Neural cell (in vitro differentiated cells): ENCODE data around the gene FHAD1. TPM values are rescaled to one million over a fixed set of nuclear protein-coding genes. Genes with fewer than 3 reads are reported as not detected.

ENCODE experiments used
- H2AFZ ChIP-seq: fragments of 200-600, 300-800 bp; sonication (generic), shearing (Covaris generic); 2 replicates; pipeline ENCODE4 v1.6.0; 2014; ENCODE audit warnings: low read depth, mild to moderate bottlenecking, antibody characterized with exemption, low read length, moderate library complexity
- H3F3A ChIP-seq: fragments of 200-600 bp; shearing (Covaris generic); 2 replicates; pipeline ENCODE4 v1.6.1; 2016; ENCODE audit warnings: mild to moderate bottlenecking, moderate library complexity, mixed read lengths, antibody characterized with exemption, low read length; ENCODE audit not compliant: insufficient read depth, poor library complexity, severe bottlenecking
- H3K27ac ChIP-seq: fragments of 200-600, 300-800 bp; sonication (generic), shearing (Covaris generic); 2 replicates; pipeline ENCODE4 v1.5.1; 2014; ENCODE audit warnings: mild to moderate bottlenecking, low read length, moderate library complexity
- H3K27me3 ChIP-seq: fragments of 300-800, 200-600 bp; sonication (generic), shearing (Covaris generic); 2 replicates; pipeline ENCODE4 v1.6.0; 2014; ENCODE audit warnings: mild to moderate bottlenecking, low read depth, low read length, moderate library complexity; ENCODE audit not compliant: insufficient read depth
- H3K36me3 ChIP-seq: fragments of 300-800, 200-600 bp; sonication (generic), shearing (Covaris generic); 2 replicates; pipeline ENCODE4 v1.5.1; 2014; ENCODE audit warnings: mild to moderate bottlenecking, antibody characterized with exemption, low read length, moderate library complexity; ENCODE audit not compliant: insufficient read depth
- H3K4me2 ChIP-seq: fragments of 300-800, 200-600 bp; sonication (generic), shearing (Covaris generic); 2 replicates; pipeline ENCODE4 v1.6.0; 2014; ENCODE audit warnings: mild to moderate bottlenecking, low read length
- H3K4me3 ChIP-seq: fragments of 300-800, 200-600 bp; sonication (generic), shearing (Covaris generic); 2 replicates; pipeline ENCODE4 v1.5.1; 2014; ENCODE audit warnings: mild to moderate bottlenecking, low read length, moderate library complexity
- H3K79me2 ChIP-seq: fragments of 200-600 bp; shearing (Covaris generic); replicated peaks from 2 replicates; pipeline ENCODE4 v1.6.0; 2014; ENCODE audit warnings: mild to moderate bottlenecking, low read length, moderate library complexity; ENCODE audit not compliant: insufficient read depth
- H3K9ac ChIP-seq: fragments of 300-800, 200-600 bp; sonication (generic), shearing (Covaris generic); 2 replicates; pipeline ENCODE4 v1.6.1; 2016; ENCODE audit warnings: mild to moderate bottlenecking, low read length, mixed read lengths
- H3K9me2 ChIP-seq: fragments of 200-600 bp; shearing (Covaris generic); 2 replicates; pipeline ENCODE4 v1.6.1; 2016; ENCODE audit warnings: mild to moderate bottlenecking, low read length, mixed read lengths; ENCODE audit not compliant: insufficient read depth
- H3K9me3 ChIP-seq: fragments of 200-600, 300-800 bp; sonication (generic), shearing (Covaris generic); 2 replicates; pipeline ENCODE4 v1.6.1; 2016; ENCODE audit warnings: mild to moderate bottlenecking, mixed run types, low read length, moderate library complexity, mixed read lengths
- H4K20me1 ChIP-seq: fragments of 200-600 bp; shearing (Covaris generic); 2 replicates; pipeline ENCODE4 v1.6.1; 2016; ENCODE audit warnings: mild to moderate bottlenecking, mixed run types; ENCODE audit not compliant: insufficient read depth
- CTCF ChIP-seq: fragments of 450-650 bp; IDR thresholded peaks from 2 replicates; pipeline ENCODE4 v1.5.1; 2014; ENCODE audit warnings: antibody characterized with exemption, mild to moderate bottlenecking, moderate library complexity; ENCODE audit not compliant: poor library complexity, severe bottlenecking
- EP300 ChIP-seq: fragments of 450-650 bp; conservative IDR thresholded peaks from 2 replicates; pipeline ENCODE4 v1.6.1; 2014; ENCODE audit warnings: antibody characterized with exemption, mild to moderate bottlenecking, moderate library complexity; ENCODE audit not compliant: poor library complexity, severe bottlenecking
- MXI1 ChIP-seq: fragments of 450-650 bp; conservative IDR thresholded peaks from 2 replicates; pipeline ENCODE4 v1.6.1; 2014; ENCODE audit warnings: antibody characterized with exemption, mild to moderate bottlenecking; ENCODE audit not compliant: poor library complexity, severe bottlenecking
- POLR2AphosphoS5 ChIP-seq: IDR thresholded peaks from 2 replicates; pipeline ENCODE4 v1.6.1; 2012
- RAD21 ChIP-seq: fragments of 450-650 bp; conservative IDR thresholded peaks from 2 replicates; pipeline ENCODE4 v1.6.1; 2014; ENCODE audit warnings: antibody characterized with exemption, mild to moderate bottlenecking, moderate library complexity
- REST ChIP-seq: IDR thresholded peaks from 2 replicates; pipeline ENCODE4 v1.6.1; 2012; ENCODE audit warnings: borderline replicate concordance
- SMC3 ChIP-seq: fragments of 450-650 bp; conservative IDR thresholded peaks from 2 replicates; pipeline ENCODE4 v1.6.1; 2014; ENCODE audit warnings: antibody characterized with exemption, mild to moderate bottlenecking, moderate library complexity; ENCODE audit not compliant: poor library complexity
- TAF1 ChIP-seq: IDR thresholded peaks from 2 replicates; pipeline ENCODE4 v1.6.1; 2012; ENCODE audit warnings: low read depth
- polyA plus RNA-seq: library from polyadenylated mRNA; depleted of rRNA; stranded (reverse); fragments of >200 nt; gene quantifications from 2 replicates; pipeline ENCODE4 v1.2.3, GENCODE V29; 2014

The FHAD1 gene
- polyA plus RNA-seq, 1 donor from 2014 or later = 0.46 TPM

GRCh38 chr1:15322648-15323350 lies 75.8 kb downstream of the FHAD1 start:
- Histone ChIP-seq H3K27me3 (no peaks in the 10 kb centered on the region), H3K4me2 (no peak overlapping the region), H3K27ac (no peak overlapping the region), H3K4me3 (no peak overlapping the region), H3K79me2 (no peaks in the 10 kb centered on the region), H3K9me2 (no peaks in the 10 kb centered on the region), H4K20me1 (no peaks in the 10 kb centered on the region), H3F3A (no peaks in the 10 kb centered on the region), H3K36me3 (no peaks in the 10 kb centered on the region), H3K9me3 (no peaks in the 10 kb centered on the region), H2AFZ (no peak overlapping the region), H3K9ac (no peak overlapping the region)
- TF ChIP-seq MXI1 = no peak
- TF ChIP-seq CTCF = no peak
- TF ChIP-seq SMC3 = no peak
- TF ChIP-seq EP300 = no peak
- no peak for TF ChIP-seq REST
- TF ChIP-seq POLR2AphosphoS5 = no peak
- TF ChIP-seq TAF1 = no peak
- no peak for TF ChIP-seq RAD21

GRCh38 chr1:15323351-15323988 lies 76.4 kb downstream of the FHAD1 start:
- H3K4me2 ChIP-seq = no peak overlapping the region
- no peaks in the 10 kb centered on the region for H3K9me3 ChIP-seq
- H3F3A ChIP-seq = no peaks in the 10 kb centered on the region
- no peaks in the 10 kb centered on the region for H3K27me3 ChIP-seq
- TF ChIP-seq SMC3 (peak; percentile 96), TAF1 (no peak), RAD21 (peak; percentile 86), CTCF (peak; percentile 93)
- H3K79me2 ChIP-seq = no peaks in the 10 kb centered on the region
- H3K36me3 ChIP-seq = no peaks in the 10 kb centered on the region
- no peak overlapping the region for H3K27ac ChIP-seq
- H3K9ac ChIP-seq = no peak overlapping the region
- H4K20me1 ChIP-seq = no peaks in the 10 kb centered on the region
- no peak overlapping the region for H2AFZ ChIP-seq
- H3K4me3 ChIP-seq = no peak overlapping the region
- H3K9me2 ChIP-seq = no peaks in the 10 kb centered on the region
